Activated T-helper 1 cell treated with anti-CD3 and anti-CD28 coated beads, Interleukin-12 subunit alpha, Interleukin-12 subunit beta, Interleukin-2, Interleukin-4 antibody, amounts not matched to agents 30 ng/mL and 10 ng/mL and 1 ng/mL, durations not matched to agents 14 hours and 24 hours and 36 hours (primary cell): ENCODE data around the gene HGFAC. TPM values are rescaled to one million over a fixed set of nuclear protein-coding genes. Genes with fewer than 3 reads are reported as not detected.

ENCODE experiments used
- DNase-seq: peaks from one replicate; pipeline ENCODE4 v3.0.0; 2021; ENCODE audit warnings: low spot score
- H3K27ac Mint-ChIP-seq: one replicate; pipeline ENCODE4 v1.8.0; 2021; ENCODE audit warnings: mild to moderate bottlenecking, mixed read lengths
- H3K27me3 Mint-ChIP-seq: one replicate; pipeline ENCODE4 v1.8.0; 2022; ENCODE audit warnings: mild to moderate bottlenecking, moderate library complexity, mixed read lengths; ENCODE audit not compliant: insufficient read depth
- H3K36me3 Mint-ChIP-seq: one replicate; pipeline ENCODE4 v1.8.0; 2021; ENCODE audit warnings: low read depth, mixed read lengths
- H3K4me1 Mint-ChIP-seq: one replicate; pipeline ENCODE4 v1.8.0; 2021; ENCODE audit warnings: low read depth, mixed read lengths
- H3K4me3 Mint-ChIP-seq: one replicate; pipeline ENCODE4 v1.8.0; 2021; ENCODE audit warnings: mild to moderate bottlenecking, moderate library complexity, mixed read lengths
- H3K9me3 Mint-ChIP-seq: one replicate; pipeline ENCODE4 v1.8.0; 2021; ENCODE audit warnings: mixed read lengths
- intact Hi-C: fragments of 100-400 bp; cut with micrococcal nuclease; formaldehyde crosslinking; loops from one replicate; pipeline ENCODE4 v1.15.1; 2024
- total RNA-seq: library from RNA; stranded (reverse); gene quantifications from 2 replicates; pipeline ENCODE4 v1.2.3, GENCODE V29; 2022

The HGFAC gene
- total RNA-seq, 1 donor from 2014 or later = not detected

GRCh38 chr4:3423406-3423805 is 18.4 kb upstream of the HGFAC start:
- no peaks in the 10 kb centered on the region for H3K9me3 Mint-ChIP-seq
- H3K27me3 Mint-ChIP-seq = no peaks in the 10 kb centered on the region
- H3K4me3 Mint-ChIP-seq = no peak overlapping the region
- no peaks in the 10 kb centered on the region for H3K36me3 Mint-ChIP-seq
- H3K27ac Mint-ChIP-seq = no peak overlapping the region
- DNase-seq = no peak
- intact Hi-C loops = no loop called here
- no peaks in the 10 kb centered on the region for H3K4me1 Mint-ChIP-seq

- H3K9me3 Mint-ChIP-seq = no peaks in the 10 kb centered on the region
- intact Hi-C loops = no loop called here
- H3K27ac Mint-ChIP-seq = no peak overlapping the region
- no peak for DNase-seq
- H3K4me3 Mint-ChIP-seq = no peak overlapping the region
- no peaks in the 10 kb centered on the region for H3K36me3 Mint-ChIP-seq
- H3K27me3 Mint-ChIP-seq = no peaks in the 10 kb centered on the region
- H3K4me1 Mint-ChIP-seq = no peaks in the 10 kb centered on the region
Measured at GRCh38 chr4:3423952-3424351, 17.8 kb upstream of the HGFAC start.

GRCh38 chr4:3424522-3425095 is 17.2 kb upstream of the HGFAC start:
- no peak for DNase-seq
- H3K4me1 Mint-ChIP-seq = no peaks in the 10 kb centered on the region
- H3K27ac Mint-ChIP-seq = no peak overlapping the region
- no peaks in the 10 kb centered on the region for H3K27me3 Mint-ChIP-seq
- no peaks in the 10 kb centered on the region for H3K9me3 Mint-ChIP-seq
- no peaks in the 10 kb centered on the region for H3K36me3 Mint-ChIP-seq
- H3K4me3 Mint-ChIP-seq = no peak overlapping the region
- intact Hi-C loops = no loop called here

GRCh38 chr4:3426465-3427133 is 15.2 kb upstream of the HGFAC start:
- H3K9me3 Mint-ChIP-seq = no peaks in the 10 kb centered on the region
- H3K4me1 Mint-ChIP-seq = no peaks in the 10 kb centered on the region
- intact Hi-C loops = no loop called here
- H3K27ac Mint-ChIP-seq = no peak overlapping the region
- H3K4me3 Mint-ChIP-seq = no peak overlapping the region
- no peaks in the 10 kb centered on the region for H3K27me3 Mint-ChIP-seq
- no peak for DNase-seq
- H3K36me3 Mint-ChIP-seq = no peaks in the 10 kb centered on the region

GRCh38 chr4:3427134-3427476 is 14.7 kb upstream of the HGFAC start:
- DNase-seq = no peak
- no peaks in the 10 kb centered on the region for H3K36me3 Mint-ChIP-seq
- H3K27ac Mint-ChIP-seq = no peak overlapping the region
- no peaks in the 10 kb centered on the region for H3K9me3 Mint-ChIP-seq
- H3K27me3 Mint-ChIP-seq = no peaks in the 10 kb centered on the region
- no peaks in the 10 kb centered on the region for H3K4me1 Mint-ChIP-seq
- intact Hi-C loops = no loop called here
- H3K4me3 Mint-ChIP-seq = no peak overlapping the region

GRCh38 chr4:3427706-3428446 is 13.9 kb upstream of the HGFAC start:
- intact Hi-C loops = no loop called here
- H3K27me3 Mint-ChIP-seq = no peaks in the 10 kb centered on the region
- H3K4me3 Mint-ChIP-seq = no peak overlapping the region
- no peaks in the 10 kb centered on the region for H3K36me3 Mint-ChIP-seq
- H3K27ac Mint-ChIP-seq = no peak overlapping the region
- H3K9me3 Mint-ChIP-seq = no peaks in the 10 kb centered on the region
- no peaks in the 10 kb centered on the region for H3K4me1 Mint-ChIP-seq
- no peak for DNase-seq

GRCh38 chr4:3429651-3430050 is 12.1 kb upstream of the HGFAC start:
- H3K27ac Mint-ChIP-seq = no peak overlapping the region
- H3K4me1 Mint-ChIP-seq = no peaks in the 10 kb centered on the region
- no peaks in the 10 kb centered on the region for H3K27me3 Mint-ChIP-seq
- intact Hi-C loops = no loop called here
- no peak for DNase-seq
- no peak overlapping the region for H3K4me3 Mint-ChIP-seq
- no peaks in the 10 kb centered on the region for H3K9me3 Mint-ChIP-seq
- no peaks in the 10 kb centered on the region for H3K36me3 Mint-ChIP-seq

- no peak overlapping the region for H3K4me3 Mint-ChIP-seq
- no peaks in the 10 kb centered on the region for H3K27me3 Mint-ChIP-seq
- no peak for DNase-seq
- H3K9me3 Mint-ChIP-seq = no peaks in the 10 kb centered on the region
- H3K4me1 Mint-ChIP-seq = no peaks in the 10 kb centered on the region
- H3K27ac Mint-ChIP-seq = no peak overlapping the region
- intact Hi-C loops = no loop called here
- no peaks in the 10 kb centered on the region for H3K36me3 Mint-ChIP-seq
Measured at GRCh38 chr4:3430524-3430923, 11.2 kb upstream of the HGFAC start.

GRCh38 chr4:3431446-3431993 is 10.2 kb upstream of the HGFAC start:
- no peaks in the 10 kb centered on the region for H3K9me3 Mint-ChIP-seq
- no peaks in the 10 kb centered on the region for H3K4me1 Mint-ChIP-seq
- H3K27me3 Mint-ChIP-seq = no peaks in the 10 kb centered on the region
- H3K27ac Mint-ChIP-seq = no peak overlapping the region
- intact Hi-C loops = no loop called here
- no peak for DNase-seq
- no peaks in the 10 kb centered on the region for H3K36me3 Mint-ChIP-seq
- H3K4me3 Mint-ChIP-seq = no peak overlapping the region

- no peak for DNase-seq
- Mint-ChIP-seq H3K9me3 (no peaks in the 10 kb centered on the region), H3K4me1 (no peaks in the 10 kb centered on the region), H3K27ac (no peak overlapping the region), H3K4me3 (no peak overlapping the region), H3K27me3 (no peaks in the 10 kb centered on the region), H3K36me3 (no peaks in the 10 kb centered on the region)
- intact Hi-C loops = no loop called here
Measured at GRCh38 chr4:3432381-3432790, 9.4 kb upstream of the HGFAC start.

GRCh38 chr4:3433138-3433869 is 8.5 kb upstream of the HGFAC start:
- Mint-ChIP-seq H3K4me1 (no peaks in the 10 kb centered on the region), H3K27me3 (no peaks in the 10 kb centered on the region), H3K36me3 (no peaks in the 10 kb centered on the region), H3K9me3 (no peaks in the 10 kb centered on the region), H3K4me3 (no peak overlapping the region), H3K27ac (no peak overlapping the region)
- no peak for DNase-seq
- intact Hi-C loops = no loop called here

- Mint-ChIP-seq H3K27me3 (no peaks in the 10 kb centered on the region), H3K27ac (no peak overlapping the region), H3K9me3 (no peaks in the 10 kb centered on the region), H3K36me3 (no peaks in the 10 kb centered on the region), H3K4me3 (no peak overlapping the region), H3K4me1 (no peaks in the 10 kb centered on the region)
- DNase-seq = no peak
- intact Hi-C loops = no loop called here
Measured at GRCh38 chr4:3434881-3435685, 6.7 kb upstream of the HGFAC start.
